Measurements from ENCODE around the gene GNG8. TPM values are rescaled to one million over a fixed set of nuclear protein-coding genes. Genes with fewer than 3 reads are reported as not detected.

Gene GNG8
- total RNA-seq, 1 donor from 2014 or later = not detected

- Histone ChIP-seq H3K27me3 (ENCODE audit: control insufficient read depth, insufficient read depth, low read length) (peaks cover 25% of the 10 kb centered on the region), H3K4me3 (ENCODE audit: low read depth, low read length) (peak overlapping the region; percentile 38), H3K36me3 (ENCODE audit: control insufficient read depth, insufficient read depth, low read length) (no peaks in the 10 kb centered on the region)
- no peak for DNase-seq (ENCODE audit: low read depth)
- TF ChIP-seq CTCF (IDR thresholded peaks at IDR 0.05; ENCODE audit: insufficient read depth, low read length, poor library complexity, severe bottlenecking) = no peak
Observed at GRCh38 chr19:46660008-46660517, 24.1 kb upstream of the GNG8 start.

- Histone ChIP-seq H3K36me3 (ENCODE audit: control insufficient read depth, insufficient read depth, low read length) (no peaks in the 10 kb centered on the region), H3K4me3 (ENCODE audit: low read depth, low read length) (no peak overlapping the region), H3K27me3 (ENCODE audit: control insufficient read depth, insufficient read depth, low read length) (peaks cover 25% of the 10 kb centered on the region)
- TF ChIP-seq CTCF (IDR thresholded peaks at IDR 0.05; ENCODE audit: insufficient read depth, low read length, poor library complexity, severe bottlenecking) = no peak
- DNase-seq (ENCODE audit: low read depth) = no peak
Observed at GRCh38 chr19:46659151-46660007, 23.4 kb upstream of the GNG8 start.

- peaks cover 33% of the 10 kb centered on the region for H3K27me3 ChIP-seq (ENCODE audit: control insufficient read depth, insufficient read depth, low read length)
- H3K4me3 ChIP-seq (ENCODE audit: low read depth, low read length) = no peak overlapping the region
- no peak for DNase-seq (ENCODE audit: low read depth)
- no peak for TF ChIP-seq CTCF (IDR thresholded peaks at IDR 0.05; ENCODE audit: insufficient read depth, low read length, poor library complexity, severe bottlenecking)
- no peaks in the 10 kb centered on the region for H3K36me3 ChIP-seq (ENCODE audit: control insufficient read depth, insufficient read depth, low read length)
Observed at GRCh38 chr19:46656541-46656940, 20.5 kb upstream of the GNG8 start.

- no peak for TF ChIP-seq CTCF (IDR thresholded peaks at IDR 0.05; ENCODE audit: insufficient read depth, low read length, poor library complexity, severe bottlenecking)
- no peaks in the 10 kb centered on the region for H3K36me3 ChIP-seq (ENCODE audit: control insufficient read depth, insufficient read depth, low read length)
- peaks cover 31% of the 10 kb centered on the region for H3K27me3 ChIP-seq (ENCODE audit: control insufficient read depth, insufficient read depth, low read length)
Observed at GRCh38 chr19:46654621-46655152, 18.7 kb upstream of the GNG8 start.

GRCh38 chr19:46650445-46650844 lies 14.4 kb upstream of the GNG8 start:
- H3K36me3 ChIP-seq (ENCODE audit: control insufficient read depth, insufficient read depth, low read length) = no peaks in the 10 kb centered on the region
- peaks cover 39% of the 10 kb centered on the region for H3K27me3 ChIP-seq (ENCODE audit: control insufficient read depth, insufficient read depth, low read length)
- DNase-seq (ENCODE audit: low read depth) = no peak
- TF ChIP-seq CTCF (IDR thresholded peaks at IDR 0.05; ENCODE audit: insufficient read depth, low read length, poor library complexity, severe bottlenecking) = no peak
- no peak overlapping the region for H3K4me3 ChIP-seq (ENCODE audit: low read depth, low read length)

More at GRCh38 chr19:46654621-46655152, 18.7 kb upstream of the GNG8 start:
- no peak overlapping the region for H3K4me3 ChIP-seq (ENCODE audit: low read depth, low read length)
- no peak for DNase-seq (ENCODE audit: low read depth)
